GM06990 (cell line): Measurements from ENCODE around the gene CFAP46.

Experiments used
- DNase-seq: peaks from one replicate; pipeline ENCODE4 v3.0.0-alpha.2; 2011; ENCODE audit not compliant: insufficient read length; ENCODE audit errors: extremely low read depth
- H3K27me3 ChIP-seq: replicated peaks from 2 replicates; pipeline ENCODE4 v1.6.0; 2011; ENCODE audit warnings: low read length; ENCODE audit not compliant: control insufficient read depth, insufficient read depth
- H3K36me3 ChIP-seq: 2 replicates; pipeline ENCODE4 v1.5.1; 2011; ENCODE audit warnings: low read length; ENCODE audit not compliant: control insufficient read depth, insufficient read depth
- H3K4me3 ChIP-seq: replicated peaks from 2 replicates; pipeline ENCODE4 v1.5.1; 2011; ENCODE audit warnings: low read depth, mild to moderate bottlenecking, control low read depth, low read length
- CTCF ChIP-seq: IDR thresholded peaks from 2 replicates; pipeline ENCODE4 v1.5.1; 2011; ENCODE audit warnings: low read length, control low read depth, mild to moderate bottlenecking, inconsistent platforms; ENCODE audit not compliant: insufficient read depth, poor library complexity, severe bottlenecking

Gene CFAP46

GRCh38 chr10:132927824-132928223, 14.5 kb downstream of the CFAP46 start:
- H3K27me3 ChIP-seq = no peaks in the 10 kb centered on the region
- no peak overlapping the region for H3K4me3 ChIP-seq
- no peaks in the 10 kb centered on the region; the same call in 1 of the 2 replicates for H3K36me3 ChIP-seq
- no peak for TF ChIP-seq CTCF
- no peak for DNase-seq

- DNase-seq = no peak
- H3K4me3 ChIP-seq = no peak overlapping the region
- no peaks in the 10 kb centered on the region for H3K36me3 ChIP-seq
- no peak for TF ChIP-seq CTCF
- no peaks in the 10 kb centered on the region for H3K27me3 ChIP-seq
Measured at GRCh38 chr10:132926777-132927650, 15.4 kb downstream of the CFAP46 start.

- H3K36me3 ChIP-seq = no peaks in the 10 kb centered on the region
- H3K27me3 ChIP-seq = no peaks in the 10 kb centered on the region
- no peak overlapping the region for H3K4me3 ChIP-seq
- no peak for TF ChIP-seq CTCF
- no peak for DNase-seq
Measured at GRCh38 chr10:132926070-132926469, 16.3 kb downstream of the CFAP46 start.

- H3K27me3 ChIP-seq = no peaks in the 10 kb centered on the region
- no peak for TF ChIP-seq CTCF
- H3K4me3 ChIP-seq = no peak overlapping the region
- DNase-seq = no peak
- no peaks in the 10 kb centered on the region for H3K36me3 ChIP-seq
Measured at GRCh38 chr10:132925614-132926013, 16.8 kb downstream of the CFAP46 start.

- no peak for DNase-seq
- H3K36me3 ChIP-seq = no peaks in the 10 kb centered on the region
- no peaks in the 10 kb centered on the region for H3K27me3 ChIP-seq
- no peak for TF ChIP-seq CTCF
- no peak overlapping the region for H3K4me3 ChIP-seq
Measured at GRCh38 chr10:132925071-132925561, 17.3 kb downstream of the CFAP46 start.
